GM21786 (cell line): Measurements from ENCODE around the gene ERLIN1.

ENCODE experiments used
- ATAC-seq: cut with Tn5 transposase; IDR thresholded peaks from one replicate; pipeline ENCODE4 v1.9.1; 2021; ENCODE audit not compliant: unreplicated experiment

ERLIN1 gene

DNA sequence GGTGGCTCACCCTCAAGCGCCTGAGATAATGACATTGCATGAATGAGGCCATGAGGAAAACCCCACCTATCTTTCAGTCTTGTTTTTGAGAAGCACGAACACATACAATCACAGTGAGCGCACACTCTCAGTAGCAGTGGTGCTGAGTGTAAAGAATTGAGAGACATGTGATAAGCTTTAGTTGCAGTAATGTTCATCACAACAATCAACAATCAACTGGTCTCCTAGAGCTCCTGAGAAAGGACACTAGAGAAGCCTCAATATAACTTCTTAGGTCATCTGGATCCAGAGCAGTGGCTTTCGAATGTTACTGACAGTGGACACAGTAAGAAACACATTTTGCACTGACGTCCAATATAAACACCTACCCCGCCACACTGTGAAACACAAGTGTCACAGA is 12.8 kb downstream of the ERLIN1 start:
- no peak for ATAC-seq

DNA sequence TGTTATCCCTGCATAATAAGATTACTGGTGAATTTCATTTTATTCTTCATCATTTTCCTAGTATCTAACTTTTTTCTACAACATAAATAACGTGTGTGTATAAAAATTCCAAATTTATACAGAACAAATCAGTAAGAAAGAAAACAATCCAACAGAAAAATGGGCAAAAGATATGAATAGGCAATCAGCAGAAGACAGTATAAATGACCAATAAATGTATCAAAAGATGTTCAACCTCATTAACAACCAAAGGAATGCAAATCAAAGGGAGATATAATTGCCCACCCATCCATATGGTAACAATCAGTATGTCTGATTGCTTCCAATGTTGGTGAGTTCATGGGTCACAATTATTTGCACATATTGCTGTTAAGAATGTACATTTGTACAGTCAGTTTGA is 13.5 kb downstream of the ERLIN1 start:
- no peak for ATAC-seq

DNA sequence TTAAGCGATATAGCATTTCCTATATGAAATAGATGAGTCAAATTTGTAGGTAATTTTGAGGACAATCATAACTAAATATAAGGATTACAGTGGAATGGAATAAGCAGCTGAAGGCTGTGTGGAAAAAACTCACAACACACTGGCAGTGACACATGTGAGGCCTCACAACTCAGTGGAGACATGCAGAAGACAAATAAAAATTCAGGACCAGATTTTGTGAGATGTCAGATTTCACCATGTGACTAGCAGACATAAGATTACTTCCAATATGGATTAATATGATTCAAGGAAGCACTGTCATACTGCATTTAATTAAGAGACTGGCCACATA is 17.6 kb downstream of the ERLIN1 start:
- no peak for ATAC-seq

DNA sequence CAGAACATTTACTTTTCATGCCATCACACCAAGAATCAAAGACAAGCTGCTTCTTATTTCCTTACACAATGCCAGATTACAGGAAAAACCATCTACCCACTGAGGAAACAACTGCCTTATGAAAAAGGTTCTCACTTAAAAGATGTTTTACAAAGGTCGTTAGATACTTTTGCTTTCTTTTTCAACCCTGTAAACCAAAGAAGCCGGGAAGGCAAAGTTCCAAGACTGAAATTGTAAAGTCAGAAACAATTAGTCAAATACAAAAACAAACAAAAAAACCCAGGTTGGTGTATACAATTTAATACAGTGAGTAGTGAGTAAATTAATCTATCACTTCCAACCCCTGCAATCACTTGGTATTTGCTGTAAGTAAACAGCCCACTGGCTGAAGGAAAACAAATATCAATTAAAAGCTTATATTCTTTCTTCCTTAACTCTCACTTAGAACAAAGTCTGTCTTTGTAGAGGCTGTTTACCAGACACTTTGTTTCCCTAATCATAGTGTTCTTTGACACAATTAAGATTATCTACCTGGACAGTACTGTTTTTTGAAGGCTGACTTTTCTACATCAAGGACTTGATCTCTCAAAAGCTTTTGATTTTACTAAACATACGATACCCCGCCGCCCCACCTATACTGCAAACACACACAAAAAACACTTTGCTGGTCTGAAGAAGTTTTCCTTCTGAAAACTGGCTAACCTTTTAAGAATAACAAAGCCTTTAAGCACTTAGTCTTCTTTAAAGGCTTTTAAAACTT is 18.1 kb downstream of the ERLIN1 start:
- ATAC-seq: no peak

DNA sequence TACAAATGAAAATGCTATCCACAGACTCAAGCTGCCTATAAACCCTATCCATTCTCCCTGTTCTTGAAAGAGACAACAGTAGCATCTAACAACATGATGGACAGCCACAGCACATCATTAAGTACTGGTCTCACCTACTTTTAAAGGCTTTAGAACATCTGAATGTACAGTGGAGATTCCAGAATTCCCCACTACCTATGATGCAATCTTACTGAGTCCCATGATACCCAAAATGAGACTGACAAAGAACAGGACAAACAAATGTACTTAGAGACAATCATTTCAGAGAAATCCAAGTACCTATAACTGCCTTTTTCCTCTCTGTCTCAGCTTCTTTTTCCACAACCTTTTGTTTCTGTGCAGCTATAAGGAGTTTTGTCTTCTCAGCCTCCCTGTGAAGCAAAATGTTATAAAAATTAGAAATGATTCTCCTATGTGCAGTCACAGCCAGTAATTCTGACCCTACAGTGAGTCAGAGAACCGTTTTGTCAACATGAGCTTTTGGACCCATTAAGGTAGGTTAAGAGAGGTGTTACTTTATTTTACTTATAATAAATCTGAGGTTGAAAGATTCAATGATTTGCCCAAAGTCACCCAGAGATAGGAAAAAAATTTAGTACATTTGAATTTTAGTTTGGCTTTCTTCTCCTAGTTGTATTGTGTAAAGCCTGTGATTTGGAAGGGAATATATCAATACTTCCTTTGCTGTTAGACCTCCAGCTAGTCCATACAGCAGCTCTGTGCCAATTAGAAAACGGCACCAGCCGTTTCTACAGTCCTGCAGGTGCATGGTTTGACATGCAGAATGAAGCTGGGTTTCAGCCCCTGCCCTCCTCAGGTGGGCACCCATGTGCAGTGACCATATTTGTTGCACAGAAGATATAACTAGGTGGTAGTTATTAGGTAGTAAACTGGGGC is 21.9 kb downstream of the ERLIN1 start:
- ATAC-seq: no peak

DNA sequence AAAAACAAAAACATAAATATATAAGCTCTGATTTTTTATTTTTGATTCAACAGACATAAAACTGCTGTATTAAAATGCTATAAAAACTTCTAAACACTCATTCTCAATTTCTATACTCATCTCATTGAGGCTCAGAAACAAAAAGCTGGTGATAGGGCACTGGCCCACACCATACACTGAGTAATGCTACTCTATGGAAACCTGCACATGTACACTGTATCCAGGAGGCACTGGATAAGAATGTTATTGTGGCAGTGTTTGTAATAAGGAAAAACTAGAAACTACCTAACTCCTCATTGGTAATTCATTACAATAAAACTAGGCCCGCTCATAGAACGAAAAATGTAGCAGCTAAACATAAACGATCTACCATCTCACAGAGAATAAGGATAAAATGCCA is 23.1 kb downstream of the ERLIN1 start:
- no peak for ATAC-seq

DNA sequence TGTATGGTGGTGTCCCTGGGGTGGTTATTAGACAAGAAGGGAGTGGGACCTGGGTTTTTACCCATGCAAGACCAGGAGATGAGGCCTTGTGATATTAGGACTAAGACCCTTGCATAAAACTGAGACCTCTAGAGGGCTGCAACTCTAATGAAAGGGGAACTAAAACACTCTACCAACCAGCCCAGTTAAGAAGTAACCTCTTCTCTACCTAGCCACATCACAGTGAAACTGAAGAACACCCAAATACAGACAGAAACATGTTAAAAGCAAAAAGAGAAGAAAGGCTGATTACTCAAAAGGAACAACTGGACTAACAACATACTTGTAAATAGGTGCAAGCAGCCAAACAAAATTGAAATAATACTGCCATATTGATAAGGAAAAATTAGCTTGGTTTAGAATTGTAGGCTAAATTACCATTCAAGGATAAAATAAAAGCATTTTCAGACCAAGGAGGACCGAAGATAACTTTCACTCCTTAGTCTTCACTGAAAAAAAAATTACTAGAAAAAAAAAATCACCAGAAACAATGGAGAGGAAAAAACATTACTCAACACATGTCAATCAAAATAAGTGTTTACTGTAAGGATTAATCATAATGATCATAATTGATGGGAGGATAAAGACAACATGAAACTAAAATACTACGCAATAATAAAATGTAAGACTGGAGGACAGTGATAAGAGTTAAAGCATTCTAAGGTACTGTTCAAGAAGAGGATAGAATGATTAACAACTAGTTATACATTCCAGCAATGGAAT is 27.6 kb downstream of the ERLIN1 start:
- peak; percentile 91 for ATAC-seq

DNA sequence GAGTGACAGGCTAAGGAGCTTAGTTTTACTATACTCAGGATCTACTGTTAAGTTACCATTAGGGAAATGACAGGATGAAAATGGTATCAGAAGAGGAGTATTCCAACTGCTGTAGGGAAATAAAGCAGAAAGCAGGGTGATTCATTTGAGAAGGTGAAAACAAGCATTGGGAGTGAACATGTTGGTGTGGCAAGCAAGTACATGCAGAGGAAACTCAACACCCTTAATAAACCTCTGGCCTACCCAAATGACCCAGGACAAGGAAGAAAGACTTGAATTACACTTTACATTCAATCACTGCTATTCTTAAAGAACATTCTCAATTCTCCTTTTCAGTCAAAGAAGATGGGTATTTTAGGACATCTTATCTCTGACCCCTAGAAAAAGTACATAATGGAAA is 28.7 kb downstream of the ERLIN1 start:
- ATAC-seq: no peak

DNA sequence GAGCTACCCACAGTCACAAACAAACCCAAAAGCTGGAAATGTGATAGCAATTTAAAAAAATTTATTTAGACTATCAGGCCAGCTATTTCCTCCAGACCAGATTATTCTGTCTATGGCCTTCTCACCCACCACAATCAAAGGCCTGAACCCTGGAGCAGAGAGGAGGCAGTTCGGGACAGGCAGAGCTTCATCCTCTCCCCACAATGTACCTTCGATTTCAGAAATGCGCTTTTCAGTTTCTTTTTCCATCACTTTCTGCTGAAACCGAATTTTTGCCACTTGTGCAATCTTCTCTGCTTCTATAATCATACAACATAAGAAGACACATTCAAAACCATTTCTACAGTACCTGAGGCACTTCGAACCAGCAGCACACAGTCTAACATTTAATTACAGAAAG is 29.9 kb downstream of the ERLIN1 start:
- no peak for ATAC-seq

DNA sequence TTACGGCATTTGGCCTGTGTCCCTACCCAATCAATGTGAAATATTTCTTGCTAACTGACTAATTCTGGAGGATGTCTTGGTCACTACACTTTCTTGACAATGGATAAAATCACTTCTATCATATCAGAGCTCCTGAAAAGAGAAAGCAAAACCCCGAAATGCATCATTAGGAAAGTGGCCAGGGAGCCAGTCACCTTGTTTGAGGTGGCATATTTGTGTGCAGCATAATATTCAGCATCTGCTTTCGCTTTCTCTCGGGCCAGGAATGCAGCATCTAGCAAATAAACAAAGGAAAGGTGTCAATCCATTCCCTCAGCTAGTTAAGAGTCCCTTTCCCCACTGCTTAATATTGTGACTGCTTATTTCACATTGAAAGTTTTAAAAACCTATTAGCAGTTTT is 31.2 kb downstream of the ERLIN1 start:
- ATAC-seq: no peak

DNA sequence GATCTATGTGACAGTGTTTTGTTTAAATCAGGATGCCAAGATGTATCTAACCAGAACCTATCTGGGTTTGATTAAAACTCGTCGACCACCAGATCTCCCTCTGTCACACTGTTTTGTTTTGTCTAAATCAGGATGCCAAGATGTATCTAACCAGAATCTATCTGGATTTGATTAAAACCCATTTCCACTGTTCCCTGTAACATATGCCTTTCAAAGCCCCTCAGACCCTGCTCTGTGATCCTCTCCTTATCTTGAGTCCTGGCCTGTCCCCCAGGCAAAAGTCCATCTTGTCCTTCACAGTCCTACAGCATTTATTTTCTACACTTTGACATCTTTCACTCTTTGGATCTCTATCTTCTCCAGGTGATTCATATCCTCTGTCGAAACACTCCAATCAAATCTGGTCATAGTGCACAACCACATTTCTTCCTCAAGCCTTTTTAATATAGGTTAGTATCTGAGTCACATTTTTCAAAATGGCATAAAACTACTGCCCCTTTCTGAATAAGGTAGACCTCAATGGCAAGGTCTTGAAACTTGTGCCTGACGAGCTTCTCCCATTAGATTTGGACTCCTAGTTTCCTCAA is 32.5 kb downstream of the ERLIN1 start:
- ATAC-seq: no peak

DNA sequence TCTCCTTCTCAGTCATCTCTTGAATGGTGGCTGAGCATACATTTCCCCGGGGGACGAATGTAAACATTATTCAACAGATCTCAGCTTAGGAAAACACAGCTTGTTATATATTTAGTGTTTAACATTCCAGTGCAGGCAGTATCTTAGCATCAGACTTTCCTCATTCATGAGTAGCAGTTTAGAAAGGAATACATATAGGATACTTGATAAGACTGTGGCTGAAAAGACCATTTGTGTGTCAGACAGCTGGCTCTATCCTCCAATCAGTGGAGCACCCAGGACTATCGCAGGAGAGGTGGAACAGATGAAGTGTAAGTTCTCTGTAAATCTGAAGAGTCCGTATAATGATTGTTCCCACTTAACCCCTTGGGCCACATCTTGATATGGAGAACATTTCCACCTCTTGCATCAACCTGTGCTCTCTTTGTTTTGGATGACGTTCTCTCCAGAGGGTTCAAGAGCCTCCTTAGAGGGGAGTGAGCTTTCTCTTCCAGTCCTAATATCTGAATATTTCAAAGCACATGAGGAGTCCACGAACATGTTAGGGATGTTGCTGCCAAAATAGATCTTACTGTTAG is 34.0 kb downstream of the ERLIN1 start:
- ATAC-seq: no peak

DNA sequence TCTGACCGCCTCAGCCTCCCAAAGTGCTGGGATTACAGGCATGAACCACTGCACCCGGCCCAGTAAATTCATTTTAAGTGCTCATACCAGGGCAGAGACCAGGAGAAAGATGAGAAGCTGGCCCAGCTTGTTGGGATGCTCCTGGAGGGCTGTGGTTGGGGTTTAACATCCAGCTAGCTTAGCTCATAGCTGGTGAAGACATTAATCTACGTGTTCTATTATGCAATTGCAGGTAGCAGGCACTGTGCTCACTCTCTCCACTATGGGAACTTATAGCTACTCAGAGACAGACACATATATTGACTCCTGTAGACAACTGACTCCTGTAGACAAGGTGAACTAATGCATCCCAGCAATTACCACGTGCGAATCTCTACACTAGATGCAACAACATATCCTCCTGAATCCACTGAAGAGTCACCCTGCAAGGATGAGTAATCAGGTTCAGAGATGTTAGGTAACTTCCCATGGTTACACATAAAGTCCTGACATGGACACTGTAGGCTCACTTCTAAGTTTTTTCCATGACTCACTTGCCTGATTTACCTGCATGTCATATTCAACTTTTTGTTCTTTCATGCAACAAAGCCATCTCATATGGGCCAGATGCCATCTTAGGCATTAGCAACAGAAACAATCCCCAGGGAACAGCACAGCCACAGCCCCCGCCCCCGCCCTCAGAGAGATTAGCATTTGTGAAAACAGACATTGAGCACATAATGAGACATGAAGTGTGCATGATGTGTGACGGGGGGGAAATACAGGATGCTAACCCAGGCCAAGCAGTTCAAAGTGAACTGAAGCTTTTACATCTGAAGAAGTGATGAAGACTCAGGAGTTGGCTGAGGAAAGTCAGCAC is 37.2 kb downstream of the ERLIN1 start:
- ATAC-seq: peak; percentile 60

DNA sequence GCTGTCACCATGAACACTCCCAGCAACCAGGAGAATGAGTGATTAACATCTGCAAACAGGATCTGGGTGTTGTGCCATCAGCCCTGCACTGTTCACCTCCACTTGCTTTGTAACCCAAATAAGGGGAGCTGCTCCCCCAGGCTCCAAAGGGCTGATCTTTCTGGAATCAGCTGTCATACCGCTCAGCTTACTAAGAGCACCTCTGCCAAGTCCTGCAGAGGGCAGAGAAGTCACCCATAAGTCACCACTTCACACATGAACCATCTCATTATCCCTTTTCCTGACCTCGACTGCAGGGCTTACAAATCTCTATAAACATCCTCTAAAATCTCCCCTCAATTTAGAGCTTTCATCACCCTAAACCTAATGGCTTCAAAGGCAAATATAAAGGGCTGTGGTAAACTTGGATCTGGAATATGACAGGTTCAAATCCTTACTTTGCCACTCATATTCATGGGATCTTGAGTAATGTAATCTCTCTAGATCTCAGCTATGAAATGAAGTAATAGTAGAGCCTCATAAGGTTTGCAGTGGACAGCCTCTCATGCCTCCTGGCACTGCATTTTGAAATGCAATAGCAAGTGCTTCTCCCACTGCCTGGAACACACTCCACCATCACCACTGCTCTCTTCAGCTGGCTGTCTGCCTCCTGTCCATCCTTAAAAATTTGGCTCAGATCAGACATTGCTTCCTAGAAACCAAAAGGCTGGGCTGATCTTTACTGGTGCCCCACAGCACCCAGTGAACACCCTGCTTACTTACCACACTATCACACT is 38.8 kb downstream of the ERLIN1 start:
- ATAC-seq: no peak

DNA sequence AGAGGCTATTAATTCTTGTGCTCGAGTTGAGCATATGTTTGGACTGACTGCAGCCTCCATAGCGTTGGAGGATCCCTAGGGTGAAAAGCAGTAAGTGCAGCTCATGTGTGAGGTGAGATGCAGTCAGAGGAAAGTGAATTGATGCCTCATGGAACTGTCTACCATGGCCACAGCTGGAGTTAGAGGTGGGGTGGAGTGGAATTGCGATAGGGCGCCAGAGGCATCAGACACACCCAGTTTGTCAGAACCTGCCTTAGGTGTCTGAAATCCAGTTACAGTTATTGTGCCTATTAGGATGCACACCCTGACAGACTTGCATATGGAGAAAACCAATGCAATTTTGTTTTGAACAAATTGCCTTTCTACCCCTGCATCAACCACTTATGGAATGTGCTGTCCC is 39.4 kb downstream of the ERLIN1 start:
- ATAC-seq: no peak

DNA sequence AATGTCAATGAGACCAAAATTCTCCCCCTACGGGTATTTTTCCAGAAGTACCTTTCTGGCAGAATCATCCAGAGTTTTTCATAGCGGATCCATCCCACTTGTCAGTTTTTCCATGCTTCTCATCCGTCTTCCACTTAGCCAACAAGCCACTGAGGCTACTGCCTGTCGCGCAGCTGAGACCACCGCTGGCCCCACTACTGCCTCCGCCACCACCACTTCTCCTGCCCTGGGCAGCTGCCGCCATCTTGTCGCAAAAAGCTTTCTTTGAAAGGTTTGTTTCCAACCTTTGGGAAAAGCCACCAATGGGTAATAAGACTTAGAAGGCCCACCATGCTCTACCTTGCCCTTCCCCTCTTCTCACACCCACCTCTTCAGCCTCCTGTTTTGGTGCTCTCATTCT is 42.1 kb downstream of the ERLIN1 start:
- ATAC-seq: no peak

DNA sequence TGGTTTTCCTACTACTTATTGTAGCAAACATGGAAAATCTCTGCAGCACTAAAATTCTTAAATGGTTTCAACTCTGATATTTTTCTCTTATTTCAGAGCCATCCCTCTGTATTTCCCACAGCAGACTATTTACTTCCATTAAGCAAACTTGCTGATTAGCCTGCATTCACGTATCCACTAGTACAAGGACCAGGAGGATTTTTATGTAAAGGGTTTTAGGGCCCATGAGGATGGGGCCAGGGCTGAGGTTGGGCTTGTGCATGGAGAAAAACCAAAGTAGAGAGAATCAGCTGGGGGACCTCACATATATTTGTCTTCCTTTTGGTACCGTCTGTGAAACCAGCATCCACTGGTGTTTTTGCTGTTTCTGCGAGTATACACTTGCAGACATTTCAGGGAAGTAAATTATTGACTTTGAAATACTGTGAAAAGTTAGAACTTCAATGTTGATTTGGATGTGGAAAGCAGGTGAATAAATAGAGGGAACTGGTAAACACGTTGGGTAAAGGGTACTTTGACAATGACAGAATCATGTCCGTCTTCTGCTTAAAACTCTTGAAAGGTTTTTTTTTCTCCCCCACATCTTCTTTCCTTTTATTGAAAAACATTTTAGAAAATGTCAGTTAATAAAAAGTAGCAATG is 44.3 kb downstream of the ERLIN1 start:
- ATAC-seq: no peak

DNA sequence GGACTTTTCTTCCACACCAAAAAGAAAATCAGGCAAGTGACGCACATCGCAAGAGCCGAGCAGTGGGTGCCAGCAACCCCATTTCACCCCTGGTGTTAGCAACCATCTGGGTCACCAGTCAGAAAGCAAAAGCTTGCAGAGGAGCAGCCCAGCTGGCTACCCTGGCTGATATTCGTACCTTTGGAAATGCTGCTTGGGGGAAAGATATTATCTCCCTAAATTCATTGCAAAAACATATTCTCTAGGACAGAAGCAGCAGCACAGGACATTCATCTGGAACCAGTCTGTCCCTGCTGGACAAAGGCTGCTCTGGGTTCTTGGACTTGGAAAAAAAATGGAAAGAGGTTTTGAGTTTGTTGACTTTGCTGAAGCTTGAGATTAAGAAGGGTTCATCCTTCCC is 45.8 kb downstream of the ERLIN1 start:
- no peak for ATAC-seq
